Neural cell (in vitro differentiated cells): ENCODE results near the gene PTPN18. TPM values are rescaled to one million over a fixed set of nuclear protein-coding genes. Genes with fewer than 3 reads are reported as not detected.

Source experiments
- H2AFZ ChIP-seq: fragments of 200-600, 300-800 bp; sonication (generic), shearing (Covaris generic); 2 replicates; pipeline ENCODE4 v1.6.0; 2014; ENCODE audit warnings: low read depth, mild to moderate bottlenecking, antibody characterized with exemption, low read length, moderate library complexity
- H3F3A ChIP-seq: fragments of 200-600 bp; shearing (Covaris generic); 2 replicates; pipeline ENCODE4 v1.6.1; 2016; ENCODE audit warnings: mild to moderate bottlenecking, moderate library complexity, mixed read lengths, antibody characterized with exemption, low read length; ENCODE audit not compliant: insufficient read depth, poor library complexity, severe bottlenecking
- H3K27ac ChIP-seq: fragments of 200-600, 300-800 bp; sonication (generic), shearing (Covaris generic); 2 replicates; pipeline ENCODE4 v1.5.1; 2014; ENCODE audit warnings: mild to moderate bottlenecking, low read length, moderate library complexity
- H3K27me3 ChIP-seq: fragments of 300-800, 200-600 bp; sonication (generic), shearing (Covaris generic); 2 replicates; pipeline ENCODE4 v1.6.0; 2014; ENCODE audit warnings: mild to moderate bottlenecking, low read depth, low read length, moderate library complexity; ENCODE audit not compliant: insufficient read depth
- H3K36me3 ChIP-seq: fragments of 300-800, 200-600 bp; sonication (generic), shearing (Covaris generic); 2 replicates; pipeline ENCODE4 v1.5.1; 2014; ENCODE audit warnings: mild to moderate bottlenecking, antibody characterized with exemption, low read length, moderate library complexity; ENCODE audit not compliant: insufficient read depth
- H3K4me2 ChIP-seq: fragments of 300-800, 200-600 bp; sonication (generic), shearing (Covaris generic); 2 replicates; pipeline ENCODE4 v1.6.0; 2014; ENCODE audit warnings: mild to moderate bottlenecking, low read length
- H3K4me3 ChIP-seq: fragments of 300-800, 200-600 bp; sonication (generic), shearing (Covaris generic); 2 replicates; pipeline ENCODE4 v1.5.1; 2014; ENCODE audit warnings: mild to moderate bottlenecking, low read length, moderate library complexity
- H3K79me2 ChIP-seq: fragments of 200-600 bp; shearing (Covaris generic); replicated peaks from 2 replicates; pipeline ENCODE4 v1.6.0; 2014; ENCODE audit warnings: mild to moderate bottlenecking, low read length, moderate library complexity; ENCODE audit not compliant: insufficient read depth
- H3K9ac ChIP-seq: fragments of 300-800, 200-600 bp; sonication (generic), shearing (Covaris generic); 2 replicates; pipeline ENCODE4 v1.6.1; 2016; ENCODE audit warnings: mild to moderate bottlenecking, low read length, mixed read lengths
- H3K9me2 ChIP-seq: fragments of 200-600 bp; shearing (Covaris generic); 2 replicates; pipeline ENCODE4 v1.6.1; 2016; ENCODE audit warnings: mild to moderate bottlenecking, low read length, mixed read lengths; ENCODE audit not compliant: insufficient read depth
- H3K9me3 ChIP-seq: fragments of 200-600, 300-800 bp; sonication (generic), shearing (Covaris generic); 2 replicates; pipeline ENCODE4 v1.6.1; 2016; ENCODE audit warnings: mild to moderate bottlenecking, mixed run types, low read length, moderate library complexity, mixed read lengths
- H4K20me1 ChIP-seq: fragments of 200-600 bp; shearing (Covaris generic); 2 replicates; pipeline ENCODE4 v1.6.1; 2016; ENCODE audit warnings: mild to moderate bottlenecking, mixed run types; ENCODE audit not compliant: insufficient read depth
- CTCF ChIP-seq: fragments of 450-650 bp; IDR thresholded peaks from 2 replicates; pipeline ENCODE4 v1.5.1; 2014; ENCODE audit warnings: antibody characterized with exemption, mild to moderate bottlenecking, moderate library complexity; ENCODE audit not compliant: poor library complexity, severe bottlenecking
- EP300 ChIP-seq: fragments of 450-650 bp; conservative IDR thresholded peaks from 2 replicates; pipeline ENCODE4 v1.6.1; 2014; ENCODE audit warnings: antibody characterized with exemption, mild to moderate bottlenecking, moderate library complexity; ENCODE audit not compliant: poor library complexity, severe bottlenecking
- EZH2 ChIP-seq: fragments of 200-600, 300-800 bp; shearing (Covaris generic), sonication (generic); IDR thresholded peaks from 2 replicates; pipeline ENCODE4 v1.6.1; 2014; ENCODE audit warnings: antibody characterized with exemption, low read length, borderline replicate concordance, mild to moderate bottlenecking; ENCODE audit not compliant: insufficient read depth, poor library complexity, severe bottlenecking
- MXI1 ChIP-seq: fragments of 450-650 bp; conservative IDR thresholded peaks from 2 replicates; pipeline ENCODE4 v1.6.1; 2014; ENCODE audit warnings: antibody characterized with exemption, mild to moderate bottlenecking; ENCODE audit not compliant: poor library complexity, severe bottlenecking
- POLR2AphosphoS5 ChIP-seq: IDR thresholded peaks from 2 replicates; pipeline ENCODE4 v1.6.1; 2012
- RAD21 ChIP-seq: fragments of 450-650 bp; conservative IDR thresholded peaks from 2 replicates; pipeline ENCODE4 v1.6.1; 2014; ENCODE audit warnings: antibody characterized with exemption, mild to moderate bottlenecking, moderate library complexity
- REST ChIP-seq: IDR thresholded peaks from 2 replicates; pipeline ENCODE4 v1.6.1; 2012; ENCODE audit warnings: borderline replicate concordance
- SMC3 ChIP-seq: fragments of 450-650 bp; conservative IDR thresholded peaks from 2 replicates; pipeline ENCODE4 v1.6.1; 2014; ENCODE audit warnings: antibody characterized with exemption, mild to moderate bottlenecking, moderate library complexity; ENCODE audit not compliant: poor library complexity
- TAF1 ChIP-seq: IDR thresholded peaks from 2 replicates; pipeline ENCODE4 v1.6.1; 2012; ENCODE audit warnings: low read depth
- polyA plus RNA-seq: library from polyadenylated mRNA; depleted of rRNA; stranded (reverse); fragments of >200 nt; gene quantifications from 2 replicates; pipeline ENCODE4 v1.2.3, GENCODE V29; 2014

Gene PTPN18
- polyA plus RNA-seq, 1 donor from 2014 or later, result 13.3 TPM

- no peak for TF ChIP-seq EP300
- no peak for TF ChIP-seq REST
- TF ChIP-seq TAF1, result no peak
- TF ChIP-seq CTCF, result no peak
- TF ChIP-seq POLR2AphosphoS5, result no peak
- TF ChIP-seq RAD21, result no peak
- no peak for TF ChIP-seq EZH2
- no peak for TF ChIP-seq SMC3
- TF ChIP-seq MXI1, result no peak
- Histone ChIP-seq H3K27me3 (no peaks in the 10 kb centered on the region), H3K9ac (no peak overlapping the region), H3K9me2 (no peaks in the 10 kb centered on the region), H3K4me3 (no peak overlapping the region), H4K20me1 (no peaks in the 10 kb centered on the region), H3F3A (no peaks in the 10 kb centered on the region), H3K27ac (no peak overlapping the region), H3K36me3 (no peaks in the 10 kb centered on the region), H3K9me3 (no peaks in the 10 kb centered on the region), H3K79me2 (no peaks in the 10 kb centered on the region), H2AFZ (no peak overlapping the region), H3K4me2 (no peak overlapping the region)
Observed at GRCh38 chr2:130387804-130388203, 31.9 kb downstream of the PTPN18 start.

GRCh38 chr2:130388221-130388907 is 32.5 kb downstream of the PTPN18 start:
- Histone ChIP-seq H3K9ac (no peak overlapping the region), H3F3A (no peaks in the 10 kb centered on the region), H3K4me3 (no peak overlapping the region), H3K27ac (no peak overlapping the region), H3K36me3 (no peaks in the 10 kb centered on the region), H2AFZ (no peak overlapping the region), H3K9me3 (no peaks in the 10 kb centered on the region), H4K20me1 (no peaks in the 10 kb centered on the region), H3K79me2 (no peaks in the 10 kb centered on the region), H3K9me2 (no peaks in the 10 kb centered on the region), H3K27me3 (no peaks in the 10 kb centered on the region), H3K4me2 (no peak overlapping the region)
- no peak for TF ChIP-seq CTCF
- no peak for TF ChIP-seq SMC3
- TF ChIP-seq MXI1, result no peak
- no peak for TF ChIP-seq POLR2AphosphoS5
- TF ChIP-seq TAF1, result no peak
- no peak for TF ChIP-seq EP300
